ENCODE results near the gene OPA1. TPM values are rescaled to one million over a fixed set of nuclear protein-coding genes. Genes with fewer than 3 reads are reported as not detected.

The OPA1 gene
- total RNA-seq, 4 donors from 2014 or later: 37.7 to 44.7 (median 40.4) TPM

GRCh38 chr3:193656445-193656844 lies 63.4 kb downstream of the OPA1 start:
- no peak overlapping the region for H3K4me3 ChIP-seq
- TF ChIP-seq EP300 (IDR thresholded peaks at IDR 0.05) (no peak), POLR2A (IDR thresholded peaks at IDR 0.05) (no peak)
- 64 to 68% methylated on average over 3 of the region's 3 CpGs for WGBS, 2 donors
- no peak overlapping the region for H3K27ac ChIP-seq
- no peak for DNase-seq (ENCODE audit: low spot score in 2 of 2)
- no peaks in the 10 kb centered on the region for H3K27me3 ChIP-seq
- peaks cover 0 to 85% (median 0%) of the 10 kb centered on the region in 3 donors for H3K36me3 ChIP-seq
- no peaks in the 10 kb centered on the region for H3K4me1 ChIP-seq
- no peaks in the 10 kb centered on the region for H3K9me3 ChIP-seq

GRCh38 chr3:193656878-193657282 lies 63.9 kb downstream of the OPA1 start:
- no peak overlapping the region for H3K4me3 ChIP-seq
- 90 to 93% methylated on average over 6 of the region's 6 CpGs for WGBS, 2 donors
- DNase-seq (ENCODE audit: low spot score in 2 of 2): no peak
- no peaks in the 10 kb centered on the region for H3K27me3 ChIP-seq
- no peak overlapping the region for H3K27ac ChIP-seq
- H3K4me1 ChIP-seq: no peaks in the 10 kb centered on the region
- no peaks in the 10 kb centered on the region for H3K9me3 ChIP-seq
- TF ChIP-seq CTCF (IDR thresholded peaks at IDR 0.05) (no peak), EP300 (IDR thresholded peaks at IDR 0.05) (no peak), POLR2A (IDR thresholded peaks at IDR 0.05) (no peak)
- peaks cover 0 to 87% (median 0%) of the 10 kb centered on the region in 3 donors for H3K36me3 ChIP-seq

GRCh38 chr3:193660171-193660570 lies 67.2 kb downstream of the OPA1 start:
- TF ChIP-seq EP300 (IDR thresholded peaks at IDR 0.05) (no peak), CTCF (IDR thresholded peaks at IDR 0.05) (no peak), POLR2A (IDR thresholded peaks at IDR 0.05) (no peak)
- 95% methylated on average over 1 of the region's 1 CpG for WGBS, 2 donors
- peaks cover 0 to 80% (median 0%) of the 10 kb centered on the region in 3 donors for H3K36me3 ChIP-seq

DNA sequence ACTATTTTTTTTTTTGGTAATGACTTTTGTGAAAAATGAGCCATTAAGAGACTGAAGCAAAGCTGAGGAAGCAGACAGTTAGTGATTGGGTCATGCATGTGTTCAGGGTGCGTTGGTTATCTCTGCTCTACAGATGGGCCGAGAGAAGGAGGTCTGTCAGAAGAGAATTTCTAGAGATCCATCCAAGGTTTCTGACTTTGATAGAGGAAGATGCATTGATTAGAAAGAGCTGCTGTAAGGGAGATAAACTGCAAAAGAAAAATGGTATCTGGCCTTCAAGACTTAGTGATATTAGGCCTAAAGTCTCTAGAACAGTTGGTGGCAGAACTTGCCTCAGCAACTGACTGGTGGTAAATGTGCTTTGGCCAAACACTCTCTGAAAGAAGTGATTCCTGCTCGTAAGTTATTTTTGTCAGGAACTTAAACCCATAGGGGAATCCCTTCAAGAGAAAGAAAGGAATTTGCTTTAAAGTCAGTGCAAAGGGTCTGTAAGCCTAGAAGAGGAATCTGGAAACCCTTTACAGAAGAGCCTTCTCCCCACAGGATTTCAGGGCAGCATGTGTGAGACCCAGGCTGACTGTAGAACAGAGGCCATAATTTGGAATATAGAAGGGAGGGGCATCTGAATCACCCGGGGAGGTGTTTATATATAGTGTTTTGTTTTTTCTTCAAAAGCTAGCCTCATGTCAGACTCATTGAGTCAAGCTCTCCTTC lies 67.8 kb downstream of the OPA1 start:
- no peak overlapping the region for H3K4me3 ChIP-seq
- H3K36me3 ChIP-seq: peaks cover 0 to 74% (median 0%) of the 10 kb centered on the region in 3 donors
- no peak for DNase-seq (ENCODE audit: low spot score in 2 of 2)
- no peaks in the 10 kb centered on the region for H3K9me3 ChIP-seq
- TF ChIP-seq EP300 (IDR thresholded peaks at IDR 0.05): no peak
- no peak for TF ChIP-seq CTCF (IDR thresholded peaks at IDR 0.05)
- TF ChIP-seq POLR2A (IDR thresholded peaks at IDR 0.05): no peak
- H3K27me3 ChIP-seq: no peaks in the 10 kb centered on the region
- no peak overlapping the region for H3K27ac ChIP-seq
- no peaks in the 10 kb centered on the region for H3K4me1 ChIP-seq
- 69 to 71% methylated on average over 4 of the region's 4 CpGs for WGBS, 2 donors

More at GRCh38 chr3:193660171-193660570, 67.2 kb downstream of the OPA1 start:
- no peak for DNase-seq (ENCODE audit: low spot score in 2 of 2)
- H3K9me3 ChIP-seq: no peaks in the 10 kb centered on the region
- no peak overlapping the region for H3K4me3 ChIP-seq
- no peak overlapping the region for H3K27ac ChIP-seq
- no peaks in the 10 kb centered on the region for H3K27me3 ChIP-seq
- no peaks in the 10 kb centered on the region for H3K4me1 ChIP-seq

DNA sequence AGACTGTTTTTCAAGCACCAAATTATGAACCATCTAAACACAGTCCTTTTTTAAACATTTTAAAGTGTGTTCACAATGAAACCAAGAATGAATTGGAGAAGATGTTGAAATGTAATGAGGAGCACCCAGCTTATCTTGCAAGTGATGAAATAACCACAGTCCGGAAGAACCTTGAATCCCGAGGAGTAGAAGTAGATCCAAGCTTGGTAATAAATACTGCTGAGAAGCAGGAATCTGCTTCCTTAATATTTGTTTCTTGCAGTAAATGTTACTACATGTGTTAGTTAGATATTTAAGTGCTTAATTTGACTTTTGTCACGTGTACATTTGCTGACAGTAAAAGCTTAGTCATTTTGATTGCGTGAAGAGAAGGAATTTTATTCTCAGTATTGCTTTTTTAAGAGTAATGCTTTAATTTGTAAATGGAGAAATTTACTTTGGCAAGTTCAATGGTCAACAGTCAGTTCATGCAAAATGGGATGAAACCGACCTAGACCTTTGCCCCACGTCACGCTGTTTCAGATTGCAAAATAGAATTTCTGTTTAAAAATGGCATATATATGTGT lies 69.8 kb downstream of the OPA1 start:
- Histone ChIP-seq H3K4me1 (no peaks in the 10 kb centered on the region), H3K9me3 (no peaks in the 10 kb centered on the region), H3K27ac (no peak overlapping the region), H3K4me3 (no peak overlapping the region), H3K27me3 (no peaks in the 10 kb centered on the region), H3K36me3 (peaks cover 0 to 74% (median 7%) of the 10 kb centered on the region in 3 donors)
- DNase-seq (ENCODE audit: low spot score in 2 of 2): no peak
- TF ChIP-seq POLR2A (IDR thresholded peaks at IDR 0.05) (no peak), EP300 (IDR thresholded peaks at IDR 0.05) (no peak), CTCF (IDR thresholded peaks at IDR 0.05) (no peak)
- 82 to 84% methylated on average over 7 of the region's 7 CpGs for WGBS, 2 donors
